CD4-positive, alpha-beta T cell treated with Interleukin-15 for 1 hour (primary cell): ENCODE results near the gene KLHDC2.
"Not testable (repeated sequence)": the region's sequence is repeated elsewhere in the genome, so short reads cannot be mapped to it uniquely, and the experiment has no call there.

ENCODE experiments used
- DNase-seq: peaks from one replicate; pipeline ENCODE4 v3.0.0-alpha.2; 2020

KLHDC2 gene

DNA sequence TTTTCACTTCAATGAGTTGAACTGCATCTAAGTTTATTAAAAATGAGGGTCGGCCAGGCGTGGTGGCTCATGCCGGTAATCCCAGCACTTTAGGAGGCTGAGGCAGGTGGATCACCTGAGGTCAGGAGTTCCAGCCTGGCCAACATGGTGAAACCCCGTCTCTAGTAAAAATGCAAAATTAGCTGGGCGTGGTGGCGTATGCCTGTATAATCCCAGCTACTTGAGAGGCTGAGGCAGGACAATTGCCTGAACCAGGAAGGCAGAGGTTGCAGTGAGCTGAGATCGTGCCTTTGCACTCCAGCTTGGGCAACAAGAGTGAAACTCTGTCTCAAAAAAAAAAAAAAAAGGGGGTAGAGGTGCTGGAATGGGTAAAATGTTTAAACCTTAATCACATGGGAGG lies 13.1 kb downstream of the KLHDC2 start:
- DNase-seq: not testable (repeated sequence)

DNA sequence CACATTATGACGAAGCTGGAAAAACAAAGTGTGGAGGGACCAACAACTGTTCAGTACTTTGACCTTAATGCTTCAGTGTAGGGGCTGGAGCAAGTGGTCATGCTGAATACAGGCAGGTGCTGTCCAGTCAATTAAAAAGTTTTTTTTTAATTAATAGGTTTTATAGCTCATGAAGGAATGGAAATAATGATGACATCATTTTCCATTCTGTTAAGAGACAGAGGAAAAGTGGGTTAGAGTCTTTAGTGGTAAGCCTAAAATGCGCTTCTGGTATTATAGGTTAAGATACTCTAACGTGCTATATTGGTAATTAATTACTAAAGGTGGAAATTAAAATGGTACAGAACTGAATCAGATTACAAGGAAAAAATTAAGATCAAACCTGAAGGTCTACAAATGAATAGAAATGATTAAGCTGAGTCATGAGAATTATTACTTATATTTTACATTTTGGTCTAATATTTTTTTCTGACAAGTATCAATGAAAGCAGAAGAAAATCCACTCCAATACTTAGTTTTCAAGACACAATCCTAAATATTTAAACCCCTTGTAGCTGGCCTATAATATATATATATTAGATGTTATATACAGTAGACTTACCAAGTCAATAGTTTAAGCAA lies 15.6 kb downstream of the KLHDC2 start:
- DNase-seq: no peak

DNA sequence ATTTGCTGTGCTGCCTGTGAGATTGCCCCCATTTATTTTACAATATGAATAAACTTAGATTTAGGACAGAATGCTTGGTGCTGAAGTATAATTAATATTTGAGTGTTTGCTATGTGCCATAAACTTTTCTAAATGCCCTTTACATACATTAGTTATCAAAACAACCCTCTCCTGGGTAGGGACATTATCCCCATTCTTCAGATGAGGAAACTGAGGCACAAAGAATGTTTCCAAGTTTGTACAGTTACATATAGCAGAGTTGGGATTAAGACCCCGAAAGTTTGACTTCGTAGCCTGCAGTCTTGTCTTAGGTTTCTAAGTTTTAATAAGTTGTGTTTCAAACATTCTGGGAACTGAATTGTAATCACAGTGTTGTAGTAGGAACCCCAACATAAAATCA lies 18.4 kb downstream of the KLHDC2 start:
- DNase-seq: no peak

DNA sequence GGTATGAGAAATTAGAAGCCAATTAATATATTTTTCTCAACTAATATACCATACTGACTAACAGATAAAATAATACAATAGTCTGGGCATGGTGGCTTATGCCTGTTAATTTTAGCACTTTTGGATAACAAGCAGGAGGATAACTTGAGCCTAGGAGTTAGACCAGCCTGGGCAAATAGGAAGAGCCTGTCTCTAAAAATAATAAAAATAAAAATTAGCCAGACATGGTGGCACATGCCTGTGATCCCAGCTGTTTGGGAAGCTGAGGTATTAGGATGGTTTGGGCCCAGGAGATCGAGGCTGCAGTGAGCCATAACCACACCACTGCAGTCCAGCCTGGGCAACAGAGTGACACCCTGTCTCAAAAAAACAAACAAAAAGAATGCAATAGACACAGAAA lies 24.7 kb downstream of the KLHDC2 start:
- no peak for DNase-seq

DNA sequence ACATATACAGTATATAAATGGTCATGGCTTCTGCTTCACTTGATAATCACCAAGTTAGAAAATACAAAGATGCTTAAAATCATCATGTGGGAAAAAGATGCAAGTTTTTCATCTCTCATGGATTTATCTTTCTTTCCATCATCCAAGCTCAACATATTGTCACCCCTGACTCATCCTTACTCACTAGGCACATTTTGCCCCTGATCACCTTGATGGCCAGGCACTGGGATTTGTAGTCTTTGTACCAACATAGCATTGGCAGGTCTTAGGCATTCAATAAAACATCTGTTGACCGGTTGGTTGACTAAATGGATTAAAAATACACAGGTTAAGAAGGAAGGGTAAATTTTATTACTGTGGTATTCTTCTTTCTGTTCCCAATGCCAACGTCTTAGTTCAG lies 28.1 kb downstream of the KLHDC2 start:
- no peak for DNase-seq

DNA sequence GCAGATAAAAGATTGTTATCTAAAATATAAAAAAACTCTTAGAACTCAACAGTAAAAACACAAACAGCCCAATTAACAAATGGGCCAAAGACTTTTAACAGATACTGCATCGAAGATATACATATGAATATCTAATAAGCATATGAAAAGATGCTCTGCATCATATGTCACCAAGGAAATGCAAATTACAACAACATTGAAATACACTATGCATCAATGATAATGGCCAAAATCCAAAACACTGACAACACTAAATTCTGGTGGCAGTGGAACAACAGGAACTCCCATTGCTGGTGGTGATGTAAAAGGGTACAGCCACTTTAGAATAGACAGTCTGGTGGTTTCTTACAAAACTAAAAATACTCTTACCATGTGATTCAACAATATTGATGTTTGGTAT lies 40.8 kb downstream of the KLHDC2 start:
- no peak for DNase-seq

DNA sequence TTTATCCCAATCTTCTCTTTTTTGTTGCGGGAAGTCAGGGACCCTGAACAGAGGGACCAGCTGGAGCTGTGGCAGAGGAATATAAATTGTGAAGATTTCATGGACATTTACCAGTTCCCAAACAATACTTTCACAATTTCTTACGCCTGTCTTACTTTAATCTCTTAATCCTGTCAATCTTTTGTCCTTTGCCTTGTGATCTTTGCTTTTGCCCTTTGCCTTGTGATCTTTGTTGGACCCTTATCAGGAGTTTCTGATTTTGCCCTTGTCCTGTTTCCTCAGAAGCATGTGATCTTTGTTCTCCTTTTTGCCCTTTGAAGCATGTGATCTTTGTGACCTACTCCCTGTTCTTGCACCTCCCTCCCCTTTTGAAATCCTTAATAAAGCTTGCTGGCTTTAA lies 48.2 kb downstream of the KLHDC2 start:
- not testable (repeated sequence) for DNase-seq

DNA sequence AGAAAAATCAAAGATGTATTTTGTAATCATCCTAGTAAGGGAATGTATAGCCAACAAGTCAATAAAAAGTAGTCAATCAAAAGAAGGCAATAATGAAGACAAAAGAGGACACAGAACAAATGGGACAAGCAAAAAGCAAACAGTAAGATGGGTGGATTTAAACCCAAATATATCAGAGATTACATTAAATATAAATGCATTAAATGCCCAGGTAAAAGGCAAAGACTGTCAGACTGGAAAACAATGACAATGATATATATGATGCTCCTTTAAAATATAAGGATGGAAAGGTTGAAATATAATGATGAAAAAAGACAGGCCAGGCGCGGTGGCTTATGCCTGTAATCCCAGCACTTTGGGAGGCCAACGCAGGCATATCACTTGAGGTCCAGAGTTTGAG lies 48.9 kb downstream of the KLHDC2 start:
- DNase-seq: no peak

DNA sequence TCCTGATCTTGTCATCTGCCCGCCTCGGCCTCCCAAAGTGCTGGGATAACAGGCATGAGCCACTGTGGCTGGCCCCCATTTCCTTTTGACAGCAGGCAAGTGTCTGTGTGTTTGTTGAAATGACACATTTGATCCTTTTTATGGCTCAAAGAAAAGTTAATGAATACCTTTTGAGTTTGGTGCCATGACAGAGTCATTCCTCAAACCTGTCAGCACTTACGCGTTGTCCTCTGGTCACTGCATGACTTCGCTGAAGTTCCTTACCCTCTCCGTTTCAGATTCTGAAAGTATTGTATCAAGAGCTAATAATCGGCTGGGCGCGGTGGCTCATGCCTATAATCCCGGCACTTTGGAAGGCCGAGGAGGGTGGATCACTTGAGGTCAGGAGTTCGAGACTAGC lies 52.2 kb downstream of the KLHDC2 start:
- DNase-seq: no peak

DNA sequence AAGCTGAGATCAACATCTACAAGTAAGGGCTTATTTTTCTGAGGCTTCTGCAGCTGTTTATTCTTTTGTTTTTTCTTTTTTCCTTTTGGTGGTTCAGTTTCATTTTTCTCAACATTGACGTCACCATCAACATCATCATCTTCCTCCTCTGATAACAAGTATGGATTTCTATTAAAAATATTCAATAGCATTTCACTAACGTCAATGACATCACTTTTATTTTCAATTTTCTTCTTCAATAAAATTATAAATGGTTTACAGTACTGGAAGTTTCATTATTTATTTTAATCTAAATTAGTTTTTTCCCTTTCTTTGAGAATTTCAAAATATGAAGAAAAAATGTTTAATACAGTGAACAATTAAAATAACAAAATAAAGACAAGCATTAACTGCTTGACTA lies 60.7 kb downstream of the KLHDC2 start:
- DNase-seq: no peak
